ENCODE results near the gene KIF6.

DNA sequence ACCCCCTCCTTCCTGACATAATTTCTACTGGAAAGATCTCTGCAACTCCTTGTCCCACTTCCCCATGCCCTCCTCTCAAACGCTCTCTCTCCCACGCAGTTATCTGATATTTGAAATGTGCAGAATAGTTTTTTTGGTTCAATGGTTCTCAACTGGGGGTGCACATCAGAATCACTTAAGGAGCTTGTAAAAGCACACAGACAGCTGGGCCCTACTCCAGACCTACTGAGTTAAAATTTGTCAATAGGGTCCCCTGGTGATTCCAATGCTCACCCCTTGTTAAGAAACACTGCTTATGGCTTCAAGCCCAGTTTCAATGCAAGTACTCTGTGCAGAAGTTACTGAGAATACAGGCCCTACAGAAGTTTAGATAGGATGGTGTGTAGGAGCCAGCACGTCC lies 357.5 kb downstream of the KIF6 start:
- TF ChIP-seq, protein P1, sequence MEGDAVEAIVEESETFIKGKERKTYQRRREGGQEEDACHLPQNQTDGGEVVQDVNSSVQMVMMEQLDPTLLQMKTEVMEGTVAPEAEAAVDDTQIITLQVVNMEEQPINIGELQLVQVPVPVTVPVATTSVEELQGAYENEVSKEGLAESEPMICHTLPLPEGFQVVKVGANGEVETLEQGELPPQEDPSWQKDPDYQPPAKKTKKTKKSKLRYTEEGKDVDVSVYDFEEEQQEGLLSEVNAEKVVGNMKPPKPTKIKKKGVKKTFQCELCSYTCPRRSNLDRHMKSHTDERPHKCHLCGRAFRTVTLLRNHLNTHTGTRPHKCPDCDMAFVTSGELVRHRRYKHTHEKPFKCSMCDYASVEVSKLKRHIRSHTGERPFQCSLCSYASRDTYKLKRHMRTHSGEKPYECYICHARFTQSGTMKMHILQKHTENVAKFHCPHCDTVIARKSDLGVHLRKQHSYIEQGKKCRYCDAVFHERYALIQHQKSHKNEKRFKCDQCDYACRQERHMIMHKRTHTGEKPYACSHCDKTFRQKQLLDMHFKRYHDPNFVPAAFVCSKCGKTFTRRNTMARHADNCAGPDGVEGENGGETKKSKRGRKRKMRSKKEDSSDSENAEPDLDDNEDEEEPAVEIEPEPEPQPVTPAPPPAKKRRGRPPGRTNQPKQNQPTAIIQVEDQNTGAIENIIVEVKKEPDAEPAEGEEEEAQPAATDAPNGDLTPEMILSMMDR (IDR thresholded peaks at IDR 0.05) = no peak
- no peak for TF ChIP-seq POLR2A (IDR thresholded peaks at IDR 0.05)

Data from gastroesophageal sphincter (tissue), 3 donors.